ENCODE results near the gene DUXA. TPM values are rescaled to one million over a fixed set of nuclear protein-coding genes. Genes with fewer than 3 reads are reported as not detected.

The DUXA gene
- total RNA-seq, 1 donor from 2014 or later, result not detected

- TF ChIP-seq, protein P1, sequence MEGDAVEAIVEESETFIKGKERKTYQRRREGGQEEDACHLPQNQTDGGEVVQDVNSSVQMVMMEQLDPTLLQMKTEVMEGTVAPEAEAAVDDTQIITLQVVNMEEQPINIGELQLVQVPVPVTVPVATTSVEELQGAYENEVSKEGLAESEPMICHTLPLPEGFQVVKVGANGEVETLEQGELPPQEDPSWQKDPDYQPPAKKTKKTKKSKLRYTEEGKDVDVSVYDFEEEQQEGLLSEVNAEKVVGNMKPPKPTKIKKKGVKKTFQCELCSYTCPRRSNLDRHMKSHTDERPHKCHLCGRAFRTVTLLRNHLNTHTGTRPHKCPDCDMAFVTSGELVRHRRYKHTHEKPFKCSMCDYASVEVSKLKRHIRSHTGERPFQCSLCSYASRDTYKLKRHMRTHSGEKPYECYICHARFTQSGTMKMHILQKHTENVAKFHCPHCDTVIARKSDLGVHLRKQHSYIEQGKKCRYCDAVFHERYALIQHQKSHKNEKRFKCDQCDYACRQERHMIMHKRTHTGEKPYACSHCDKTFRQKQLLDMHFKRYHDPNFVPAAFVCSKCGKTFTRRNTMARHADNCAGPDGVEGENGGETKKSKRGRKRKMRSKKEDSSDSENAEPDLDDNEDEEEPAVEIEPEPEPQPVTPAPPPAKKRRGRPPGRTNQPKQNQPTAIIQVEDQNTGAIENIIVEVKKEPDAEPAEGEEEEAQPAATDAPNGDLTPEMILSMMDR (conservative IDR thresholded peaks at IDR 0.05; ENCODE audit: low read depth, low read length), result no peak
- peak within 1 kb of the TSS; percentile 96 for H3K4me3 ChIP-seq (ENCODE audit: low read depth, low read length)
- no peak for DNase-seq (ENCODE audit: low read depth)
Measured at GRCh38 chr19:57191141-57192076, 24.1 kb upstream of the DUXA start, which contains the start of gene ZNF264. Gene ZNF264 (plus strand): TSS chr19:57191500. CDS start chr19:57191914, 414 bp downstream.

DNA sequence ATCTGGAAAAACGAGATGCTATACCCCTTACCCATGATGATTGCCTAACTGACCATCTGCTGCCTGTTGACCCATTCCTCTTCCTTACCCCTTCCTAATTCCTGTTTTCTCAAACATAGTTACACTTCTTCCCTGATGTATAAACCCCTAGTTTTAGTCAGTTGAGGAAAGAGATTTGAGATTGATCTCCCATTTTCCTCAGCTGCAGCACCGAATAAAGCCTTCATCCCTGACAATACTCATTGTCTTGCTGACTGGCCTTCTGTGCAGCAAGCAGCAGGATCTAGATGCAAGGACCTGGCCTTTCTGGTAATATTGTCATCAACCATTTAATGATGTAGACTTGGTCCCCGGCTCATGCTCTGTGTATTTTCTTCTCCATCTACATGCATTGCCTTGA, 23.0 kb upstream of the DUXA start:
- no peak for DNase-seq (ENCODE audit: low read depth)
- TF ChIP-seq, protein P1 (conservative IDR thresholded peaks at IDR 0.05; ENCODE audit: low read depth, low read length), result no peak
- H3K4me3 ChIP-seq (ENCODE audit: low read depth, low read length), result no peak overlapping the region

GRCh38 chr19:57171551-57172081, 4.3 kb upstream of the DUXA start:
- H3K4me3 ChIP-seq (ENCODE audit: low read depth, low read length), result peak overlapping the region; percentile 46
- TF ChIP-seq, protein P1 (conservative IDR thresholded peaks at IDR 0.05; ENCODE audit: low read depth, low read length), result no peak
- no peak for DNase-seq (ENCODE audit: low read depth)

- TF ChIP-seq, protein P1 (conservative IDR thresholded peaks at IDR 0.05; ENCODE audit: low read depth, low read length), result no peak
- H3K4me3 ChIP-seq (ENCODE audit: low read depth, low read length), result no peak overlapping the region
- DNase-seq (ENCODE audit: low read depth), result no peak
Measured at GRCh38 chr19:57165846-57166245, 1.4 kb downstream of the DUXA start.

DNA sequence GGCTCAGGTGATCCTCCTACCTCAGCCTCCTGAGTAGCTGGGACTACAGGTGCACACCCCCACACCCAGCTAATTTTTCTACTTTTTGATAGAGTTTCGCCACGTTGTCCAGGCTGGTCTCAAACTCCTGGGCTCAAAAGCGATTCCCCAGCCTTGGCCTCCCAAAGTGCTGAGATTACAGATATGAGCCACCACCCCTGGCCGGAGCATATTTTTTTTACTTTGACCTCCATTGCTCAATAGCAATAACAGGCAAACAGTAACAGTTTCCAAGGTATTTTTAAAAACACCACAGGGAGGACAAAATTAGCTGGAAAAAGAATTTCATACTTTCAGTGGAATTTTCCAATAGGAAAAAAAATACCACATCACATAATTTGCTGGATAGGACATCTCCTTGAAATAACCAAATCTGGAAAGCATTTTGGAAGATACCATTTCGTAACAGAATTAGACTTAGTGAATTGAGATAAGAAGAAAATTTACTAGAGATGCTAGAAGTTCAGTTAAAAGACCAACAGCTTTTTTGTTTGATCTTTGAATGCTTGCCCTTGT, 5.2 kb downstream of the DUXA start:
- H3K4me3 ChIP-seq (ENCODE audit: low read depth, low read length), result no peak overlapping the region
- TF ChIP-seq, protein P1 (conservative IDR thresholded peaks at IDR 0.05; ENCODE audit: low read depth, low read length), result no peak
- DNase-seq (ENCODE audit: low read depth), result no peak

GRCh38 chr19:57152921-57153320, 14.4 kb downstream of the DUXA start:
- H3K4me3 ChIP-seq (ENCODE audit: low read depth, low read length), result no peak overlapping the region
- TF ChIP-seq, protein P1 (conservative IDR thresholded peaks at IDR 0.05; ENCODE audit: low read depth, low read length), result no peak
- DNase-seq (ENCODE audit: low read depth), result no peak

Data from epithelial cell of proximal tubule (primary cell).